Neural crest cell (in vitro differentiated cells): Measurements from ENCODE around the gene FOSL1. TPM values are rescaled to one million over a fixed set of nuclear protein-coding genes. Genes with fewer than 3 reads are reported as not detected.

Experiments
- DNase-seq: peaks from one replicate; pipeline ENCODE4 v3.0.0; 2021; ENCODE audit warnings: low read depth, mixed read lengths, low spot score
- H3K27ac Mint-ChIP-seq: one replicate; pipeline ENCODE4 v1.8.0; 2021; ENCODE audit warnings: mild to moderate bottlenecking, mixed read lengths; ENCODE audit not compliant: unreplicated experiment
- H3K27me3 Mint-ChIP-seq: 2 replicates; pipeline ENCODE4 v1.8.0; 2021; ENCODE audit warnings: low read depth, mild to moderate bottlenecking, mixed read lengths
- H3K36me3 Mint-ChIP-seq: 2 replicates; pipeline ENCODE4 v1.8.0; 2021; ENCODE audit warnings: low read depth, mild to moderate bottlenecking, mixed read lengths
- H3K4me1 Mint-ChIP-seq: 2 replicates; pipeline ENCODE4 v1.8.0; 2021; ENCODE audit warnings: mixed read lengths
- H3K4me3 Mint-ChIP-seq: one replicate; pipeline ENCODE4 v1.8.0; 2021; ENCODE audit warnings: mild to moderate bottlenecking, mixed read lengths
- H3K9me3 Mint-ChIP-seq: 2 replicates; pipeline ENCODE4 v1.8.0; 2021; ENCODE audit warnings: mixed read lengths
- CTCF ChIP-seq: fragments of 200-600 bp; sonication (generic); conservative IDR thresholded peaks from 2 replicates; pipeline ENCODE4 v1.5.0; 2021; ENCODE audit warnings: antibody characterized with exemption, mild to moderate bottlenecking
- total RNA-seq: library from RNA; stranded (reverse); gene quantifications from 2 replicates; pipeline ENCODE4 v1.2.1, GENCODE V29; 2021

The FOSL1 gene
- total RNA-seq, 1 donor from 2014 or later, result 4.2 TPM

GRCh38 chr11:65870307-65870658 lies 29.9 kb downstream of the FOSL1 start:
- Mint-ChIP-seq H3K36me3 (peaks cover 5% of the 10 kb centered on the region), H3K27me3 (peaks cover 4% of the 10 kb centered on the region), H3K27ac (peak overlapping the region; percentile 63)

GRCh38 chr11:65869643-65870306 lies 30.4 kb downstream of the FOSL1 start:
- Mint-ChIP-seq H3K27ac (peak overlapping the region; percentile 63), H3K27me3 (peaks cover 4% of the 10 kb centered on the region), H3K4me3 (peak overlapping the region; percentile 83), H3K36me3 (peaks cover 8% of the 10 kb centered on the region), H3K4me1 (peaks cover 38% of the 10 kb centered on the region), H3K9me3 (no peaks in the 10 kb centered on the region)
- no peak for DNase-seq
- no peak for TF ChIP-seq CTCF

More at GRCh38 chr11:65870307-65870658, 29.9 kb downstream of the FOSL1 start:
- Mint-ChIP-seq H3K9me3 (no peaks in the 10 kb centered on the region), H3K4me3 (peak overlapping the region; percentile 83), H3K4me1 (peaks cover 38% of the 10 kb centered on the region)
- TF ChIP-seq CTCF, result no peak
- DNase-seq, result no peak

- no peak for TF ChIP-seq CTCF
- no peak for DNase-seq
- peaks cover 8% of the 10 kb centered on the region for H3K36me3 Mint-ChIP-seq
- peak overlapping the region; percentile 83 for H3K4me3 Mint-ChIP-seq
- peaks cover 38% of the 10 kb centered on the region for H3K4me1 Mint-ChIP-seq
- H3K27me3 Mint-ChIP-seq, result peaks cover 4% of the 10 kb centered on the region
- H3K27ac Mint-ChIP-seq, result no peak overlapping the region
- H3K9me3 Mint-ChIP-seq, result no peaks in the 10 kb centered on the region
Observed at GRCh38 chr11:65868907-65869306, 31.3 kb downstream of the FOSL1 start.

GRCh38 chr11:65868076-65868667 lies 32.0 kb downstream of the FOSL1 start:
- no peak for TF ChIP-seq CTCF
- peak overlapping the region; percentile 82 for H3K4me3 Mint-ChIP-seq
- H3K36me3 Mint-ChIP-seq, result peaks cover 8% of the 10 kb centered on the region
- H3K27me3 Mint-ChIP-seq, result peaks cover 4% of the 10 kb centered on the region
- H3K9me3 Mint-ChIP-seq, result no peaks in the 10 kb centered on the region
- H3K27ac Mint-ChIP-seq, result no peak overlapping the region
- DNase-seq, result no peak
- H3K4me1 Mint-ChIP-seq, result peaks cover 36% of the 10 kb centered on the region

- TF ChIP-seq CTCF, result no peak
Observed at GRCh38 chr11:65867284-65868071, 32.7 kb downstream of the FOSL1 start.

More at GRCh38 chr11:65867284-65868071, 32.7 kb downstream of the FOSL1 start:
- peaks cover 36% of the 10 kb centered on the region for H3K4me1 Mint-ChIP-seq
- H3K4me3 Mint-ChIP-seq, result peak overlapping the region; percentile 82
- peaks cover 8% of the 10 kb centered on the region for H3K36me3 Mint-ChIP-seq
- no peak for DNase-seq
- no peaks in the 10 kb centered on the region for H3K27me3 Mint-ChIP-seq
- H3K27ac Mint-ChIP-seq, result peak overlapping the region; percentile 38
- H3K9me3 Mint-ChIP-seq, result no peaks in the 10 kb centered on the region
